CD4-positive, alpha-beta T cell treated with Interleukin-21 for 1 hour (primary cell): ENCODE data around the gene MSI1.

ENCODE experiments used
- DNase-seq: peaks from one replicate; pipeline ENCODE4 v3.0.0-alpha.2; 2020

The MSI1 gene

DNA sequence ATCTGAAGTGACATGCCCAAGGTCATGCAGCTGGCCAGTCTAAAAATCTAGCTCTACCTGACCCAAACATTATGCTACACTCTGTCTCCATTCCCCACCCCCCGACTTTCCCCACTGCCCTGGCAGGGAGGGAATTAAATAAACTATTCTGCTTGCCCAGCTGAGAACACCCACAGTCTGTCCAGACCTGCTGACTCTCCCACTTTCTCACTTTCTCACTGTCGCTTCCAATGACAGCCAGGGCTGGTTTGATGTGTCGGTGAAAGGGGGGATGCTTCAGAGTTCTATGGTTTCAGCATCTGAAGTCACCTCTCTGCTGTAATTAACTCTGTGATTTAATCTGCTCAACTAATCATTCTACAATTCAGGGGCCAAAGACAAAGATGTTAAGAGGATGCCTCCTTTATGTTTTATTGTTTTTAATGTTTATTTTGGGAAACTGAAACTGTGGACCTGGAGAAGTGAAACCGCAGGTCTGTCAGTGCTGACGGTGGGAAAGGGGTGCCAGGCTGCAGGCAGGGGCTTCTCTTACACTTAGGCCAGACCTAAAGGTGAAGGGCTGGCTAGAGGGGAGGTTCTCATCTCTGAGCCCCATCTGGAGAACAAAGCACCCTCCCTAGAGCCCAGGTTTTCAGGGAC is 8.1 kb upstream of the MSI1 start:
- DNase-seq, result no peak

DNA sequence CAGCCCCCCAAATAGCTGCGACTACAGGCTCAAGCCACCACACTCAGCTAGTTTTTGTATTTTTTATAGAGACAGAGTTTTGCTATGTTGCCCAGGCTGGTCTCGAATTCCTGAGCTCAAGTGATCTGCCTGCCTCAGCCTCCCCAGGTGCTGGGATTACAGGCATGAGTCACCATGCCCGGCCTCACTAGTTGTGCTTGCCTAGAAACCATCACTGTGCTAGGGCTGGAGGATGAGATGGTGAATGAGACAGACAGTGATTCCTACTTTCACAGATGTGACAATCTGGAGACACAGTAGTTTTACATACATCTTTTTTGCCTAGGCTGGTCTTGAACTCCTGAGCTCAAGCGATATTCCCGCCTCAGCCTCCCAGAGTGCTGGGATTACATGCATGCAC is 7.5 kb upstream of the MSI1 start:
- no peak for DNase-seq

DNA sequence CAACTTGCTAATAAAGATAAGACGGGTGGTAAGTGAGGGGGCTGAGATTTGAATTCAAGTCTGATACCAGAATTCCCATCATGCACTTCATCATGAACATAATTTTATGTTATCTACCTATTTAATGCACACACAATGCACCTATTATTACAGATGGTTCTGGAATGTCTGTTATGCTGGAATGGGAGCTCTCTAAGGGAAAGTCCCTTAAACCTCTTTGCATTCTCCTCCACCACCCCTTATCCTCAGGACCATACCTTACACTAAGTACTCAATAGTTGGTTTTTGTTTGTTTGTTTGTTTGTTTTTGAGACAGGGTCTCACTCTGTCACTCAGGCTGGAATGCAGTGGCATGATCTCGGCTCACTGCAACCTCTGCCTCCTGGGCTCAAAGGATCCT is 7.0 kb upstream of the MSI1 start:
- no peak for DNase-seq

DNA sequence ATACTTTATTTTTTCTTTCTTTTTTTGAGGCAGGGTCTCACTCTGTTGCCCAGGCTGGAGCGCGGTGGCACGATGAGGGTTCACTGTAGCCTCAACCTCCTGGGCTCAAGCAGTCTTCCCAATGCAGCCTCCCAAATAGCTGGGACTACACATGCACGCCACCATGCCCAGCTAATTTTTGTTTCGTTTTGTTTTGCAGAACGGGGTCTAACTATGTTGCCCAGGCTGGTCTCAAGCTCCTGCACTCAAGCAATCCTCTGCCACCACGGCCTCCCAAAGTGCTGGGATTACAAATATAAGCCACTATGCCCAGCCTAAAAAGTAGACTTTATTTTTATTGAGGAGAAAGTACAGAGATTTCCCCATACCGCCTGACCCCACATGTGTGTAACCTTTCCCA is 4.7 kb upstream of the MSI1 start:
- DNase-seq, result no peak

GRCh38 chr12:120370343-120371243 is 1.6 kb upstream of the MSI1 start:
- no peak for DNase-seq

DNA sequence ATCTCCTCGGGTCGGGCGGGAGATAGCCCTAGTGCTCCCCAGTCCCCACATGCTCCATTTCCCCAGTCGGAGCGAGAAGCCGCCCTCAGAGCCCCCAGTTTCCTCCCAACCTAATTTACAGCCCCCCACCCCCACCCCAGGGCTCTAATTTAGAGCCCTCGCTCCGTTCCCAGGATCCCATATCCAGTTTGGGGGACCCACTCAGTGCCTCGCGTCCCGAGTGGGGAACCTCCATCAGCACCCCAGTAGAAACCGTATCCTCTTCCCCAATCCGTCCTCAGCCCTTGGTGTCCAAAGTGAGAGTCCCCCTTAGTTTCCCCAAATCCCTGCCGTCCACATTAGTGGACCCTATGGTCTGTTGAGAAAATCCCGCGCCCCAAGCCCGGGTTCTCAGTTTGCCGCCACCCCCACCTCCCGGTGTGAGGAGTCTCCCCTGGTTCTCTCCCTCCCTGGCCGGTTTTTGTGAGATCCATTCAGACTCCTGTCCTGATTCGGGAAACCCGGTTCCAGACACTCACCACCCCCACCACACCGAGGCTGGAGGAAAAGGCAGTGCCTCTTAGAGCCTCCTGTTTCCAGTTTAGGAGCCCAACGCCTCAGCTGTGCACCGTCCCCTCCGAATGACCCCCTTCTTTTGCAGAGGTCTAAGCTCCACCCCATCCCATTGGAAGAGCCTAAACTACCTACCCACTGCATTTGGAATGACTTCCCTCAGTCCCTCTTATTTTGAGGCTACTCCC is 809 bp upstream of the MSI1 start:
- DNase-seq, result no peak

DNA sequence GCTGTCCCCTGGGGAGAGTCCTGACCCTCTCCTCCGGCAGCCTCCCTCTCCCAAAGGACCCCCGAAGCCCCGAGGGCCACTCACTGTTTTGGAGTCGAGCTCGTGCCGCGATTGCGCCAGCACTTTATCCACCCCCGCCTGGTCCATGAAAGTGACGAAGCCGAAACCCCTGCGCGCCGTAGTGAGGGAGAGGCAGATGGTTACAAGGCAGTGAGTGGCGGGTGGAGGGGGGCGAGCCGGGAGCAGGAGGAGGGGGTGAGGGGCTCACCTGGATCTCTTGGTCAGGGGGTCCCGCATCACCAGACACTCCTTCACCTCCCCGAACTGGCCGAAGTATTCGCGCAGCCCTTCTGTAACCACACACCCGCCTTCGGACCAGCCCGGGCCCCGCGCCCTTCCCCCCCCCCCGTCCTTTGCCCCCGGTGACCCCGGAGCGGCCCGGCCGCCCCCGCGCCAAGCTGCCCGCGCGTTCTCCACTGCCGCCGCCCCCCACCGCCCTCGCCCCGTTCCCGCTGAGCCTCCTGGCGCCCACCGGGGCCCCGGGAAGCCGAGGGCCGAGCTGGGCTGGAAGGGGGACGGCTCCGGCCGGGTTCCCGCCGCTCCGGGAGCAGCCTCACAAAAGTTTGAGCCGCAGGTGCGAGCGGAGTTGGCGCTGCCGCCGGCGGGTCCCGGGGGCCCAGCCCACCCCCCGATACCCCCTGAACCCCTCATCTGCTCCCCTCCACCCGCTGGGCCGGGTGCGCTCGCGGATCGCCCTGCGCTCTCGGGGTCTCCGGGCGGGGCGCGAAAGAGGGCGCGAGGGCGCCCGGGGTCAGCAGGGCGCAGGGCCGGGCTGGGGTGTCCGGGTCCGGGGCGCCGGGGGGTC is 808 bp downstream of the MSI1 start:
- DNase-seq, result no peak

DNA sequence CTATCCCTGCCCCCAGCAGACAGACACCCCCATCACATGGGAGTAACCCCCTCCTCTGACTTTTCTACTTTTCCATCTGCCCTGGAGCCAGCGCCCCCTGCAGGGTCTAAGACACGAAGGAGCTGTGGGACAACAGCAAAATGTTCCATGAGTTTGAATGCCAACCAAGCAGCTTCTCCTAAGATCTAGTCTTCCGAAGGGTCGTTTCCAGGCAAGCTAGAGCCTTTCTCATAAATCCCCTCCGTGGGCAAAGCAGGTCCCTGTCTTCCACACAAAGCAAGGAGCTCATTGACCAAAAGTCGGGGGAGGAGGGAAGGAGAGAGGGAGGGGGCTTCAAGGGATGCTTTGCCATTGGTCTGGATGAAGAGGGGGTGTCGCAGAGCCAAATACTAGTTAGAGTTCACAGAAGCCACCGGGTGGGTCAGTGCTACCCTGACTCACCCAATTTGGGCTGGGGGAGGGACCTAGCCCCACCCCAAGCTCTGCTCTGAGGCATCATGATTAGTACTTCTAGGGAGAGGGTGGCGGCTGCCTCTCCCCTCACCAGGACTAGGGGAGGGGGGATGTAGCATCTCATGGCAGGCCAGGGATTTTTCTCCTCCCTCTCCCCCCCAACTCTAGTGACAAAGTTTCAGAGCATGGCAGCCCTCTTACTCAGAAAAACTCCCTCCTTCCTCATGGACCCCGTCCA is 1.6 kb downstream of the MSI1 start:
- no peak for DNase-seq

GRCh38 chr12:120366845-120367232 is 2.1 kb downstream of the MSI1 start:
- no peak for DNase-seq

GRCh38 chr12:120366341-120366705 is 2.6 kb downstream of the MSI1 start:
- no peak for DNase-seq

- DNase-seq, result no peak
Measured at GRCh38 chr12:120365675-120366340, 3.2 kb downstream of the MSI1 start.

DNA sequence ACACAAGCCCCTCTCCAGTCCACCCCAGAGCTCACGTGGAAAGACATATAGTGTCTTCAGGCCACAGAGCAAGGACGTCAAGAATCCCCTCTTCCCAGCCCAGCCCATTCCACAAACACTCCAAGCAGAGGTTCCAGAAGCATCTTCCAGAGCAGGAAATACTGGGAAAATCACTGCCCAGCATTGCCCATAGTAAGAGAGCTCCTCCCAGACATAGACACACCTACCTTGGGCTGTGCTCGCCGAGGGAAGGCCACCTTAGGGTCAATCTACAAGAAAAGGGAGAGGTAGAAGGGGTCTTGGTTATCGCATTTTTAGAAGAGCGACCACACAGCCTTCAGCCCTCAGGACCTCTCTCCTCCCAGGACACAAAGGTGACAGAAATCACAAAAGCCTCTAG is 4.5 kb downstream of the MSI1 start:
- no peak for DNase-seq

DNA sequence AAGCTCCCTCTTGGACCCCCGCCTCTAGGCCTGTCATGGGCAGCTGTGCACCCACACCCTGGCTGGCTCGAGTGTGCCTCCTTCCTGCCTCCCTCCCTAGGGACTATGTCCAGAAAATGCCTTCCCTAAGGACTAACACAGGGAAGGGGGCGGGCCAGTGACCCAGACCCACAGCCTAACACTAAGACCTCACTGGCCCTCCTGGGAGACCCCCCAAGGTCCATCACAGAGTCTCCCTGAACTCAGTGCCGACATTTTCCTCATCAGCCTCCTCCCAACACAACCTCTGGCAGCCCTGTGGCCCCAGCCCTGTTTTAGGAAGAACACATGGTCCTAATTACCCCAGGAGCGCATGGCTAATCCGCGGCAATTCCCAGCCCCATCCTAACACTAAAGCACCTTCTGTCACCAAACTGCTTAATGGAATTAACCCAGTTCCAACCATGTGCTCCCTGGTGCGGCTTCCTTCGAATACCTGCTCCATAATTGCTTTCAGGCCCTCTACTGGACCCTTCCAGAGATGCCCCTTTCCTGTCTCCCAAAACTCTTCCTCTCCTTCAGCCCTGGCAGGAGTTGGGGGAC is 5.6 kb downstream of the MSI1 start:
- no peak for DNase-seq

- DNase-seq, result no peak
Measured at GRCh38 chr12:120362516-120363273, 6.3 kb downstream of the MSI1 start.

- DNase-seq, result no peak
Measured at GRCh38 chr12:120361506-120362208, 7.3 kb downstream of the MSI1 start.

DNA sequence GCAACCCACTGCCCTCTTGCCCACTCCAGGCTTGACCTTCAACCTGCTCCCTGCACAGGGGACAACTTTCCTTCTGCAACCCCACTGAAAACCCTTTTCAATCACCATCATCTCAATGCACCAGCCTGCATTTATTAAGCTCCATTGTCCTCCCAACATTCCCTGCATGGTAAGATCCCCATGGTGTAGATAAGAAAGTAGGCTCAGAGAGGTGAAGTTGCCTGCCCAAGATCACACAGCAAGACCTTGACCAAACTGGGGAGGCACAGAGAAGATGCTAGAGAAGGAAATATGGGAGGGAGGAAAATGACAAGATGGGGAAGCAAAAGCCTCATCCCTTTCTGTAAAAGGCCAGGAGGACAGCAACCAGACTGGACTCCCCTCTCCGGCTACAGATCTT is 9.8 kb downstream of the MSI1 start:
- DNase-seq, result no peak

- no peak for DNase-seq
Measured at GRCh38 chr12:120358412-120359100, 10.4 kb downstream of the MSI1 start.

GRCh38 chr12:120357104-120357503 is 11.9 kb downstream of the MSI1 start:
- no peak for DNase-seq

DNA sequence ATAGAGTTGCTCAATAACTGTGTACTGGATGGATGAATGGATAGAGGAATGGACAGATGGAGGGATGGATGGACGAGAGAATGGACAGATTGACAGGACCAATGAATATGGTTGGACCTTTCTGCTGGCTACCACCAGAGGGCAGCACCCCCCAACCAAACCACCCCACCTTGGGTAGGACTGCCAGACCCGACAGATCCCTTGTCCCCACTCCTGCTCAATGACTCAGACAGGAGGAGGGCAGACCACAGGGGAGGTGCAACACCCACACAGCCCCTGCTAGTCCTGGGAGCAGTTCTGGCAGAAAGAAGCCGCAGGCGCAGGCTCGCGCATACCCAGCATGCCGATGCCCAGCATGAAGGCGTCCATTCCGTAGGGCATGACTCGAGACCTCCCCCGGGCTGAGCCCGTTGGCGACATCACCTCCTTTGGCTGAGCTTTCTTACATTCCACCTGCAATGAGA is 12.4 kb downstream of the MSI1 start:
- peak; percentile 68 for DNase-seq
